Omental fat pad (tissue), 4 donors: ENCODE results near the gene FABP6. TPM values are rescaled to one million over a fixed set of nuclear protein-coding genes. Genes with fewer than 3 reads are reported as not detected.
"Not testable (repeated sequence)": the region's sequence is repeated elsewhere in the genome, so short reads cannot be mapped to it uniquely, and the experiment has no call there.

Experiments used
- ATAC-seq: fragments of 150-250 bp; one replicate; pipeline ENCODE4 v1.9.1; 2016; ENCODE audit warnings: mild to moderate bottlenecking, moderate library complexity; ENCODE audit not compliant: low FRiP score
- DNase-seq: peaks from one replicate; pipeline ENCODE4 v3.0.0-alpha.2; 2019; ENCODE audit warnings: low spot score
- total RNA-seq, 4 donors: library from RNA; depleted of rRNA; stranded (reverse); fragments of >200 nt; gene quantifications; one replicate each; pipeline ENCODE4 v1.1.0, GENCODE V29; 2016
- TF ChIP-seq, protein P1 (sequence below), 3 donors: fragments of 450-650 bp; IDR thresholded peaks; one replicate each; pipeline ENCODE4 v1.5.1; 2016 to 2017; ENCODE audit warnings: antibody characterized with exemption in 3 of 3, mild to moderate bottlenecking in 3 of 3, moderate library complexity in 2 of 3

The FABP6 gene
- total RNA-seq, 4 donors from 2014 or later = not detected

DNA sequence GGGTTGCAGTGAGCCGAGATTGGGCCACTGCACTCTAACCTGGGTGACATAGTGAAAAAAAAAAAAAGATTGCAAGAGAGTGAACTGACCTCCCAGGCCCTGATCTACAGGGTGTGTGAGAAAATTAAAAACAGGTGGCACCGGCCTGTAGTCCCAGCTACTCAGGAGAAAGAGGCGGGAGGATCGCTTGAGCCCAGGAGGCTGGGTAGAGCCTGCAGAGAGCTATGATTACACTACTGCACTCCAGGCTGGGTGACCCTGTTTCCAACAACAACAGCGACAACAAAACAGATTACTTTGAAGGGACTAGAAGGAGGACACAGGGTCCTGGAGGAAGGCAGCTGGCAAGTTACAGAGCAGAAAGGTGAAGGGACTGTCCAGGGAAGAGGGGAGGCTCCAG is 42.2 kb upstream of the FABP6 start:
- no peak for ATAC-seq
- TF ChIP-seq, protein P1, sequence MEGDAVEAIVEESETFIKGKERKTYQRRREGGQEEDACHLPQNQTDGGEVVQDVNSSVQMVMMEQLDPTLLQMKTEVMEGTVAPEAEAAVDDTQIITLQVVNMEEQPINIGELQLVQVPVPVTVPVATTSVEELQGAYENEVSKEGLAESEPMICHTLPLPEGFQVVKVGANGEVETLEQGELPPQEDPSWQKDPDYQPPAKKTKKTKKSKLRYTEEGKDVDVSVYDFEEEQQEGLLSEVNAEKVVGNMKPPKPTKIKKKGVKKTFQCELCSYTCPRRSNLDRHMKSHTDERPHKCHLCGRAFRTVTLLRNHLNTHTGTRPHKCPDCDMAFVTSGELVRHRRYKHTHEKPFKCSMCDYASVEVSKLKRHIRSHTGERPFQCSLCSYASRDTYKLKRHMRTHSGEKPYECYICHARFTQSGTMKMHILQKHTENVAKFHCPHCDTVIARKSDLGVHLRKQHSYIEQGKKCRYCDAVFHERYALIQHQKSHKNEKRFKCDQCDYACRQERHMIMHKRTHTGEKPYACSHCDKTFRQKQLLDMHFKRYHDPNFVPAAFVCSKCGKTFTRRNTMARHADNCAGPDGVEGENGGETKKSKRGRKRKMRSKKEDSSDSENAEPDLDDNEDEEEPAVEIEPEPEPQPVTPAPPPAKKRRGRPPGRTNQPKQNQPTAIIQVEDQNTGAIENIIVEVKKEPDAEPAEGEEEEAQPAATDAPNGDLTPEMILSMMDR (IDR thresholded peaks at IDR 0.05) = no peak
- no peak for DNase-seq

DNA sequence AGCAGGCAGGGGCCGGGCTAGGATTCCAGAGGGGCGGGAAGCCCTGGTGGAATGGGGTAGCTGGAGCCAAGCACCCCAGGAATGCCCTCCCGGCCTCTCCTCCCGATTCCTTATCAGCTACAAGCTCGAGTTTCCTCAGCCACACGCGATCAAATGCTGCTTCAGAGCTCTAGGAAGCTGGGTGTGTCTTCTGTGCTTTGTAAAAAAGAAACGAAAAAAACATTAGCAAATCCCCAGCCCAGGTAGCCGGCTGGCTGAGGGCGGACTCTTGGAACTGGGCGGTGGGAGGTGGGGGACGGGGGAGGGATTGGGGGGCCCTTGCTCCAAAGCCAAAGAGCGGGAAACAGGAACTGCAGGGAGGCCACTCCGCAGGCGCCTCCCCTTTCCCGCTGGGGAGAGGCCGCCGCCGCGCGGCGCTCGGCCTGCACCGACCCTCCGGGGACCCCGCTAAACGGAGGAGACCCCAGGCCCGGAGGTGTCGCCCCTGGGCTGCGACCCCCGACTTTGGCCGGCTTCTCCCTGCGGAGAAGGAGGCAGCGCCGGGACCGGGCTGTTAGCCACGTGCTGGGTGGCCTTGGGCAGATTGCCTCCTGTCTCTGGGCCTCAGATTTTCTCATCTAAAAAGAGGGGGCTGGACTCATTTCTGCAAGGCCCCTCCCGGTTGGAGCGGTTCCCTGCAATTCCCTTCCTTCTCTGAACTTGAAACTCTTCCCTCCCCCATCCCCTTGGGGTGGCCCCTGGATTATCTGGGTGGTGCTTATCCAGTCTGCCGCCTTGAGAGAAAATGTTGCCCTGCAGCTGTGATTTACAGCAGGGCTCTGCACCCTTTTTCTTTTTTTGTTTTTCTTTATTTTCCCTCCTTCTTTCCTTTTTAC is 40.9 kb upstream of the FABP6 start:
- DNase-seq (no peak), ATAC-seq (peak; percentile 88)
- TF ChIP-seq, protein P1 (IDR thresholded peaks at IDR 0.05) = no peak

DNA sequence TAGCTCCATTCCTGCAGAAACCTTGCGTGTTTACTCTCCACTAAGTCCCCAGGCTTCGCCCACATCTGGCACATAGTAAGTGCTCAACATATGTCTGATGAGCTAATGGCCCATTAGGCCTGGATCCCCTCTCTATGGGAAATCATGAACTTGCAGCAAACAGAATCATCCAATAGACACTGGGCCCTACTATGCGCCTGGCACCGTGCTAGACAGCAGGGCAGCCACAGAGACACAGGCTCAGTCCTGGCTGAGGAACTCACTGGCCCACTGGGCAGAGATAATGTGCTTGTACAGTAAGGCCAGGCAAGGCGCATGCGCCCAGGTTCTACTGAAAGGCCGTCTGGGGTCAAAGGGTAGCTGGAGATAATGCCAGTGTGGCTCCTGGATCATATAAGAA is 36.9 kb upstream of the FABP6 start:
- DNase-seq (no peak), ATAC-seq (no peak)
- TF ChIP-seq, protein P1 (IDR thresholded peaks at IDR 0.05) = no peak

DNA sequence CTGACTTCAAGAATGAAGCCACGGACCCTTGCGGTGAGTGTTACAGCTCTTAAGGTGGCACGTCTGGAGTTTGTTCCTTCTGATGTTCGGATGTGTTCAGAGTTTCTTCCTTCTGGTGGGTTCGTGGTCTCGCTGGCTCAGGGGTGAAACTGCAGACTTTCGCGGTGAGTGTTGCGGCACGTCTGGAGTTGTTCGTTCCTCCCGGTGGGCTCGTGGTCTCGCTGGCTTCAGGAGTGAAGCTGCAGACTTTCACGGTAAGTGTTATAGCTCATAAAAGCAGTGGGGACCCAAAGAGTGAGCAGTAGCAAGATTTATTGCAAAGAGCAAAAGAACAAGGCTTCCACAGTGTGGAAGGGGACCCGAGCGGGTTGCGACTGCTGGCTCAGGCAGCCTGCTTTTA is 36.2 kb upstream of the FABP6 start:
- DNase-seq, ATAC-seq: not testable (repeated sequence)

DNA sequence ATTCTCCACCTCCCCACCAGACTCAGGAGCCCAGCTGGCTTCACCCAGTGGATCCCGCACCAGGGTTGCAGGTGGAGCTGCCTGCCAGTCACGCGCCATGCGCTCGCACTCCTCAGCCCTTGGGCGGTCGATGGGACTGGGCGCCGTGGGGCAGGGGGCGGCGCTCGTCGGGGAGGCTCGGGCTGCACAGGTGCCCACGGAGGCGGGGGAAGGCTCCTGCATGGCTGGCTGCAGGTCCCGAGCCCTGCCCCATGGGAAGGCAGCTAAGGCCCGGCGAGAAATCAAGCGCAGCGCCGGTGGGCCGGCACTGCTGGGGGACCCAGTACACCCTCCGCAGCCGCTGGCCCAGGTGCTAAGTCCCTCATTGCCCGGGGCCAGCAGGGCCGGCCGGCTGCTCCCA is 35.5 kb upstream of the FABP6 start:
- not testable (repeated sequence) for ATAC-seq, DNase-seq

DNA sequence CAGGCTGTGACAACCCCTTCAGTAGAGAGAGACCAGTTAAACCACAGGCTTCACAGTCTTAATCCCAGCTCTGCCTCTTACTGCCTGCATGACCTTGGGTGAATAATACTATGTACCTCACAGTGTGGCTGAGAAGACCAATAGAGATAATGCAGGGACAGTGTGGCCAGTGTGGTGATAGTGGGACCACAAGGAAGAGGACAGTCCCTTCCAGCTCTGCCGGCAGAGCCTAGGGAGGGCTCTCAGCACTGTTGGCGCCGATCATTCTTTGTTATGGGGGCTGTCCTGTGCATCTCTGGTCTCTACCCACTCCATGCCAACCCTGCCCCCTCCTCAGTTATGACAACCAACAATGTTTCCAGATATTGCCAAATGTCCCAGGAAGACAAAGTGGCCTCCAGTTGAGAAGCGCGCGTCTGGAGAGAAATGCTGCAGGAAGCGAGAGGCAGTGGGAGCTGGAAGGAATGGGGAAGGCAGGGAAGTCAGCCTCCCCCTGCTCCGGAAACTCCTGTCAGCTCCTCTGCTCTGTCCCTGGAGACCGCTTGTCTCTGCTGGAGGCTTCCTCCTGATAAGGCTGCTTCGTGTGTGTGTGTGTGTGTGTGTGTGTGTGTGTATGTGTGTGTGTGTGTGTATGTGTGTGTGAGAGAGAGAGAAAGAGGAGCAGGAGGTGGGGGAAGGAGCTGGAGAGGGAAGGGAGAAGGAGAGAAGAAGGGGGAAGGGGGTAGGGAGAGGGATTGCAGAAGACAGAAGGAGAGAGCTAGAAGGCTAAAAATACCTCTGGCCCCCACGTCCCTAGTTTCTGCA is 31.8 kb upstream of the FABP6 start:
- no peak for DNase-seq

DNA sequence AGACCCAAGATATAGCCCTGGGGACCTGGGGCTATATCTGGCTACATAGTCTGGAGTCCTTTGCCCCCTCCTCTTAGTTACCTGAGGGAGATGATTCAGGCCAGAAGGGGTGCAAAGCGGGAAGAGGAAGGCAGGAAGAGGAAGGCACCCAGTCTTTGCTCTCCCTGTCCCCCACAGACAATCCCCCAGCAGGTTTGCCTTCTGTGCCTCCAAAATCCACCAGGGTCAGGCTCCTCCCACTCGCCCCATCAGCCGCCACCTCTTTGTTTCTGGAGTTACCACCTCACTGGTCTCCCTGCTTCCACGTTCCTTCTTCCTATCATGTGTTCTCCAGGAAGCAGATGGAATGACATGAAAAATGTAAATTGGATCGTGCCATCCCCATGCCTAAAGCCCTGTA is 31.2 kb upstream of the FABP6 start:
- DNase-seq (no peak), ATAC-seq (no peak)
- TF ChIP-seq, protein P1 (IDR thresholded peaks at IDR 0.05) = no peak

More for the DNA sequence above, 31.8 kb upstream of the FABP6 start:
- ATAC-seq = no peak
- TF ChIP-seq, protein P1 (IDR thresholded peaks at IDR 0.05) = no peak
